ENCODE measurements around the gene LIN54.

Gene LIN54

GRCh38 chr4:82885410-82885809 lies 125.2 kb downstream of the LIN54 start:
- peaks cover 15% of the 10 kb centered on the region for H3K4me1 Mint-ChIP-seq
- no peak overlapping the region for H3K27ac Mint-ChIP-seq
- H3K36me3 Mint-ChIP-seq: peaks cover 8% of the 10 kb centered on the region
- H3K9me3 Mint-ChIP-seq: no peaks in the 10 kb centered on the region
- H3K27me3 Mint-ChIP-seq: no peaks in the 10 kb centered on the region
- ATAC-seq (ENCODE audit: low read depth) (no peak), DNase-seq (ENCODE audit: low spot score in 2 of 2) (no peak)
- no peak overlapping the region for H3K4me3 Mint-ChIP-seq

Data from memory B cell (primary cell).